ENCODE measurements around the gene CYS1.
"Not testable (repeated sequence)": the region's sequence is repeated elsewhere in the genome, so short reads cannot be mapped to it uniquely, and the experiment has no call there.

CYS1 gene

DNA sequence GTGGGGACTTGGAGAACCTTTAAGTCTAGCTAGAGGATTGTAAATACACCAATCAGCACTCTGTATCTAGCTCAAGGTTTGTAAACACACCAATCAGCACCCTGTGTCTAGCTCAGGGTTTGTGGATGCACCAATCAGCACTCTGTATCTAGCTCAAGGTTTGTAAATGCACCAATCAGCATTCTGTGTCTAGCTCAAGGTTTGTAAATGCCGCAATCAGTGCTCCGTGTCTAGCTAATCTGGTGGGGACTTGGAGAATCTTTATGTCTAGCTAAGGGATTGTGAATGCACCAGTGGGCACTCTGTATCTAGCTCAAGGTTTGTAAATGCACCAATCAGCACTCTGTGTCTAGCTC is 11.7 kb upstream of the CYS1 start:
- not testable (repeated sequence) for DNase-seq

DNA sequence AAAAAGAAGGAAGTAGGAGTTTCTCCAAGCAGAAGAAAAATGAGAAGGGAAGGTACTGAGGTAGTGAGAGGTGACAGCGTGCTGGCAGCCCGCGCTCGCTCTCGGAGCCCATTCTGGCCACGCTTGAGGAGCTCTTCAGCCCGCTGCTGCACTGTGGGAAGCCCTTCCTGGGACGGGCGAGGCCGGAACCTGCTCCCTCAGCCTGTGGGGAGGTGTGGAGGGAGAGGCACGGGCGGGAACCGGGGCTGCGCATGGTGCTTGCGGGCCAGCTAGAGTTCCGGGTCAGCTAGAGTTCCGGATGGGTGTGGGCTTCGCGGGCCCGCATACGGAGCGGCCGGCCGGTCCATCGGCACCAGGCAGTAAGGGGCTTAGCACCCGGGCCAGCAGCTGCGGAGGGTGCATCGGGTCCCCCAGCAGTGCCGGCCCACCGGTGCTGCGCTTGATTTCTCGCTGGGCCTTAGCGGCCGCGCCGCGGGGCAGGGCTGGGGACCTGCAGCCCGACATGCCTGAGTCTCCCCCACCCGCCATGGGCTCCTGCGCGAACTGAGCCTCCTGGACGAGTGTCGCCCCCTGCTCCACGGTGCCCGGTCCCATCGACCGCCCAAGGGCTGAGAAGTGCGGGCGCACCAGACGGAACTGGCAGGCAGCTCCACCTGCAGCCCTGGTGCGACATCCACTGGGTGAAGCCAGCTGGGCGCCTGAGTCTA is 11.1 kb upstream of the CYS1 start:
- DNase-seq: no peak

DNA sequence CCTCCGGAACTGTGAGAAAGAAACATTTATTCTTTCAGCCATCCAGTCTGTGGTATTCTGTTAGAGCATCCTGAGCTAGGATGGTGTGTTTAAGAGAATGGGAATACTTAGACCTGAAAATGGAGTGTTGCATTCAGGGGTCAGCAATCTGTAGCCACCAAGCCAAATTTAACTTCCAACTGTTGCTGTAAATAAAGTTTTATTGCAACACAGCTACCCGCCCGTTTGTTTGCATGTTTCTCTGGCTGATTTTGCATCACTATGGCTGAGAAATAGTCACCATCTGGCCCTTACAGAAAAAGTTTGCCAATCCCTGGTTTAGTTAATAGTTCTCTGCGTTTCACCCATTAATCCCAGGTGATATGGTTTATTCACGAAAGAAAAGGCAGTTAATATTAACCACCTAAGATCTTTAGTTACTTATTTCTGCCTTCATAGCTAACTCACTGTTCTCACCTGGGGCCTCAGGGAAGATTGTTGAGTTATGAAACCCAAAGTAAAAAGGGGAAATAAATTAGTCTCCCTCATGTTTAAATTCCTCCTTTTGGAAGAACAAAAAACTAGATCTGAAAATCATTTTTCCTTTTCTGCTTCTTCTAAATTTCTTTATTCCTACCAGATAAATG is 9.5 kb upstream of the CYS1 start:
- DNase-seq: no peak

DNA sequence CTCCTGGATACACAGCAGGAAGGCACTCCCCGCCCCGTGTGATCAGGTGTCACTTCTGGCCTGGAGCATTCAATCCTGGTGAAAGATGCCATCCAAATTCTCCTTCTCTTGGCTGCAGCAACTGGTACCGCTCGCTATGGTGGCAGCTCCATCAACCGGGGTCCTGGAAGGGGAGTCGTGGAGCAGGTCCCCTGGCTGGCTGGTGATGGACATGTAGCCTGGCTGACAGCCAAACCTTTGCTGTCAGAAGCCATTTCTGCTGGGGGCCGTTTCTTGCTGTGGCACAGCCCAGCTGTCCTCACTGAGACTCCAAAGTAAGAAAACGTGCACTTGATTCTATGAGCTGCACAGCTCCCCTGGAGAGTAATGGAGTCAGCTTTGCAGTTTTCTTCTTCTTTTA is 7.1 kb upstream of the CYS1 start:
- no peak for DNase-seq

DNA sequence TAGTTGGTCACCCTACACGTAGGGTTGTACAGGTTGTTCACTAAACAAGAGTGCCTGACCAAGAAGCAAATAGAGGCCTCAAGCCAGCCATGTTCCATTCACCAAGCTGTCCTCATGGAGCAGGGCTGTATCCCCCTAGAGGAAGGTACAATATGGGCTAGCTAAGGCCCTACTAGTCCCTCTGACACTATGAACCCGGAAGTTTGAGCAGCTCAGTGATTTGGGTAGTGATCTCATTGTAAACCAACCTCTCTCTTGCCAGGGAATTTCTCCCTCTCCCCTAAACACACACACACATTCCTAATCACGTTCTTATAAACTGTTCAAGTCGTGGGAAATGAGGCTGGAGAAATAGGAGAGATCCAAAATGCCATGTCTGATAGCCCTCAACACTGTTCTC is 6.7 kb upstream of the CYS1 start:
- no peak for DNase-seq

DNA sequence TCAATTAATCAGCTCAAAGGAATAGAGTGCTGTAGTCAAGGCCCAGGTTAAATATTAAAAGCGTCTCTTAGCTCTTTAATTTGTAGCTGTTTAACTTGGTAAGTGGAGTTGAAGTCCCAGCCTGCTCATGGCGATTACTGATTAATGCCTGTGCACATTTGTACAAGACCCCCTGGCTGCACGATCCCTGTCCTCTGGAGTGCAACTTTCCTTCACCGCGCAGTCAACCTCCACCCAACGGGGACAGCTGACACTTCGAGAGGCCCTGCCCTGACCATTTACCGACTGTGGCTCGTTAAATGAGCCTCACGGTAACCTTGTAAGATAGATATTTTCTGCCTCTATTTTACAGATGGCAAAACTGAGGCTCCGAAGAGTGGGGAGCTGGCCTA is 5.5 kb upstream of the CYS1 start:
- no peak for DNase-seq

DNA sequence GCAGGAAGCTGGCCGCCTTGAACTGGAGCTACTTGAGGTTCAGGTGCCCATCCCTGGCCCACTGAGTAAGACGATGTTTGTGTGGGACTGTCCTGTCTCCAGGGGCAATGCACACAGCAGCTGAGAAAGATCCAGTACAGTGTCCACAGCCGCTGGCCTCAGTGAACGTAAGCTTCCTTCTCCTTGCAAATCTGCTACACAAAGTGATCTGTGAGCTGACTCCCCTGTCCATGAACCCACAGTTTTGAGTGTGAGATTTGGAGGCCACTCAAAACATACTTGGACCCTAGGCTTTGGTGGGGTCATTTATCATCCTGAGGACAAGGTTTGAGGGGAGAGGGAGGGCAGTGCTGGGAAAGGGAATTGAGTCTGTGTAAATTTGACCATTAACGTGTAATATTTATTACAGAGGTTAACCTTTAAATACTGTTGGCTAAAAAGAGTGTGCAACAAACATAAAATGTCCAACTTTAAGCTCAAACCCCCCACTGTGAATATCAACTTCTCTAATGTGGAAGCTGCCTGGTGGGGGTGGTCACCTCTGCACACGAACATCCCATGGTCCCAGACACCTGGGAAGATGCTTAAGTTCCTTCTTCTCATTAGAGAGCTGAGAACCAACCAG is 4.9 kb upstream of the CYS1 start:
- no peak for DNase-seq

DNA sequence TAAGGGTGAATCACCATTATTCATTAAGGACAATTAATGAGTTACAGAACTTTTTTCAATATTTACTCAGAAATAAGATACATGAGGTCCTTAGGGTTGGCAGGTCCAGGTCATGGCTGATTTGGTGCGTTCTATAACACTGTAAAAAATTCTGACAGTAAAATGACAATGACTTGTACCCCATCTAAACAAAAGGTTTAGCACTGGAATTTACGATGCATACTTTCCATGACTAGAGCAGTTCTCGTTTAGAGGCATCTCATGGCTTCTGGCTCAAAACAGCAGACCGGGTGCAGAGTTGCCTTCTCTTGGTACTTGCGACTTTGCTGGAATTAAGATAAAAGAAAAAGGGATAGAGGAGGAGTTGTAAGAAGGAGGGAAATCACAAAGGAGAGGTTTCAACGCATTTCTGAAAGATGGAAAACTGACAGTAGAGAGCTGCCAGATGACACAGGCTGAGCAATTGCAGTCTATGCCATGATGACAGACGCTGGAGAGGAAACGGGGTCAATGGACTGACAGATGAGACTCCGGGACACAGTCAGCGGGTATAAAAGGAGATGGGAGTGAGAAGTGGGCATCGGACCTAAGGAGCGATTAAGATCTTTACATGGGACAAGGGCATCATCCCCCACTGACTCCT is 4.1 kb upstream of the CYS1 start:
- DNase-seq: peak in 1 of 14 donors; percentile 32

DNA sequence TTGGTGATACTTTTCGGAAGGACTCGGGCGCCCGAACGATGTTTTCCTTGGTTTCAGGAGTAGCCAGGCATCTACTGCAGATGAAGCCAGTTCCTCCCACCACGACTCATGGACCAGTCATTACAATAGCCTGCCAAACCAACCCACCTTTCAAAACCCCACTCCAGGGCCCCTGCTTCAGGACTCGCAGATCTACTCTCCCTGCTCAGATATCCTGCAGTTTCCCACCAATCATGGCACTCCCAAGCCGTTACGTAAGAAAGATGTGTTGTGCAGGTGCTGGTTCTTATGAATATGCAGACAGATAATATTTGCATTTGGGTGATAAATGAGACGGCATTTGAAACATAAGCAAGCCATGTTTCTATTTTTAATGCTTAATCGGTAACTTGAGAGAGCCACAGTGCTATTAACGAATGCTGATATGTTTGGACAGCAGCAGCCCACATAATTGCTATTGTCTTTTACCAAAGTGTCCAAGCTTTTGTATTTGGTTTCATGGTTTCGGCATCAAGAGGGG is 3.5 kb upstream of the CYS1 start:
- DNase-seq: no peak

DNA sequence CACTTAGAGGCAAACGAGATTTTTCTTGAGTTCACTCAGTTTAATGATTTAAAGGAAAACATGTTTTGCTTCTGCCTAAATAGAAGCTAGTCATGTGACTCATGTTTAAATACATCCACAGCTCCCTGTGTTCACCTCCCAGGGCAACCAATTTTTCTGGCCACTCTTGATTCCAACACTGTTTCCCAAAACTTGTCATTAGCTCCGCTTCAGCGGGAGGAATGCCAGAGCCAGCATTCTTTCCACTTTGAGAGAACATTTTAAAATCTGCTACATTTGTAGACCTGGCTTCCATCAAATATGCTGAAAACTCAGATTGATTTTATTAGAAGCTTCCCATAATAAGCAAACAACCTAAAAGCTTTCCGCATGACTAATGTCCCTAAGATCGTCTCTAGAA is 2.8 kb upstream of the CYS1 start:
- DNase-seq: no peak

DNA sequence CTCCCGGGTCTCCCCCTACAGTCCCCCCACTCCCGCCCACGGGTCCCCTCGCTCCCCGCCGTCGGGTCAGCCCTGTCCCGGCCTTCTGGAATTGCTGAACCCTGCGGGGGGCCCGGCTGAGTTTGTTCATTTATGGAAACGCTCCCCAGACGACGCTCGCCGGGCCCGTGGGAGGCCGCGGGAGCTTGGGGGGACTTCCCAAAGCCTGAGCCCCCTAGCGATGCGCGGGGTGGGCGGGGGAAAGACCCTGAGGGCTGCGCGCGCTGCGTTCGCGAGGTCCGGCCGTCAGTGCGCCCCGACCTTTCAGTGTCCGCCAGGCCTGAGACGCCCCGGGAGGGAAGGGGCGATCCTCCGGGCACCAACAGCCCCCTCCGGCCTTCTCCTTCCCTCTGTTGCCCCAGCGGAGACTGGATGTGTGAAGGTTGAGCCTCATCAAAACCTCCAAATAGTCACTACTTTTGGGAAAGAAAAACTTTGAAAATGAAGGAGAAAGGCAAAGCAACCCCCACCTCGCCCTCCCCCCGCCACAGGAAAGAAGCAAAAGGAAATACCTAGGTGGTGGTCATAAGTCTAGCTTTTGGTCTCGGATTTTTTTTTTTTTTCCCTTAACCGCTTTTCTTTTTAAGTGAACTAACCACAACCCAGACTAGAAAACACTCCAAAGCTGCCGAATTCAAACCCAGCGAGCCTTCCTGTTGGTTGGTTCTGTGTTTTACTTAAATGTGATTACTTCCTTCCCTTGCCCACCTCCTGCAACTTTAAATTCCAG is 509 bp upstream of the CYS1 start:
- DNase-seq: peak in 2 of 14 donors; percentile 48 to 54

DNA sequence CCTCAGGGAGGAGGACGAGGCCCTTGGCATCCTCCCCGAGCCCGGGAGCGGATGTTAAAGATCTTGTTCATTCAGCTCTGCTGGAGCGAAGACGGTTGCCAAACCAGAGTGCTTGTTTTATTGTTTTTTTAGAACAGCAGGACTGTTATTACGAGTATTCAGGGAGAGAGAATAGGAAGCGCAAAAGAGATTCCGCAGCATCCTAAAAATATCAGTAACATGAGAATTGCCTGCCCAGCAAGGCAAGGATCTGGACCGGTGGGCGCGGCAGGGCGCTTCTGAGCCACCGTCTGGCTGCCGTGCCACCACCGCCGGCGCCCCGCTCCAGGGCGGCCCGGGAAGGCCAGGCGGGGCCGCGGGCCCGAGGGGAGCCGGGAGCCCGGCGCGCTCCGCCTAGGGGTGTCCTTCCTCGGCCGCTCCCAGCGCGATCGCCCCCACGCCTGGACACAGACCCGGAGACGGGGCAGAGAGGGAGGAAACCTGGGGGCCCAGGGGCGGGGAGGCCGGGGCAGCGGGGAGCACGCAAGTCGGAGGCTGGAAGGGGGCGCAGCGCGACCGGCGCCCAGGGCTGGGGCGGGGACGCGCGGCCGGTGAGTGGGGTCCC is 843 bp downstream of the CYS1 start:
- peak in 5 of 14 donors; percentile 28 to 62 (median 40) for DNase-seq

DNA sequence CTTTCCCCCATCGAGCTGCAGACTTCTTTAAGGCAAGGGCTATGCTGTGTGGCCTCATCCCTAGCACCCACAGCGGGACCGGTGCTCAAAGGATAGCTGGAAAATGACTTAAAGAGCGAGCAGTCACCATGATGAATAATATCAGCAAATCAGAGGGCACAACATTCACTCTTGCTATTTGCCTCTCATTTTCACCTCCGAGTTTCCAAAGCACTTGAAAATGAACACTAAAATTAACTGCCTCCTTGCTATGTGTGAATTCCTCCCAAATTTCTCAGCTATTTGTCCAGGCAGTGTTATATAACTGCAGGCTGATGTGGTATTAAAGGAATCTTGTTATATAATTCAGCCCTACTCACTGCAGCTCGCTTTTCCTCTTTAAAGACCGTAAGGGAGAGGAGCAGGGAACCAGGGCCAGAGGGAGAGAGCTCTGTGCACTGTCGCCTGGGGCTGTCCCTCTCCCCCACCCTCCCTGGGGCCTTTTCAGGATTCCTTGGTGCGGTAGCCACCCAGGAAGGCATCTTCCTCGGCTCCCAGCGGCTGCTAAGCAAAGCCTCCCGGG is 1.4 kb downstream of the CYS1 start:
- DNase-seq: peak in 3 of 14 donors; percentile 25 to 87 (median 40)

DNA sequence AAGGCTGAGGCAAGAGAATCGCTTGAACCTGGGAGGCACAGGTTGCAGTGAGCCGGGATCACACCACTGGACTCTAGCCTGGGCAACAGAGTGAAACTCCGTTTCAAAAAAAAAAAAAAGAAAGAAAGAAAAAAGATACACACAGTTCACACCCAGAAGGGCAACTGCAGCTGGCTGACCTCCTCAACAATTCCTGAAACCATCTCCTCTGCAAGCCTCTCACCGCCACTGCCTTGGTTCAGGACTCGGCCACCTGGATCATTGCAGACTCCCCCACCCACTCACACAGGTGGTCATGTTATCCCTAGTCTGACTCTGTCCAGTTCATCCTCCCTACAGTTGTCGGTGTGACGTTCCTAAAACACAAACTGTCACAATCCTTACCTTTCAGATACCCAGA is 2.2 kb downstream of the CYS1 start:
- DNase-seq: no peak

DNA sequence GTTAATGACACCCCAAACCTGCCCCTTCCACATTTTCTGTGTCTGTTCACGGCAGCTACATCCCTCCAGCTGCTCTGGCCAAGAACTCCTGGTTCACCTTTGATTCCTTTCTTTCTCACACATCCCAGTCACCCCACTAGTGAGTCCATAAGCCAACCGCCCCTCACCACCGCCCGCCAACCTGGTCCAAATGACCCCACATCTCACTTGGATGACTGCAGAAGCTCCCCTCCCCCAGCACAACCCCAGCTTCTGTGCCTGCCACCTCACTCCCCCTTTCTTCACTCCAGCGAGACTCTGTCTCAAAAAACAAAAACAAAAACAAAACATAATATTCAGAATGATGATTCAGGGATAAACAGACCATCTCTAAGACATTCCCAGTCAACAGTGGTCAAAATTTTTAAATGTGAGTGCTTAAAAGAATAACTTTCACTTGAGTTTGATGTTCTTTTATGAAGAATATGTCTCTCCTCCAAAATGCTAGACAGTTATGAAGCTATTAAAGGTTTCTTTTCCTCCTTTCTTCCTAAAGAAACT is 3.2 kb downstream of the CYS1 start:
- DNase-seq: no peak

DNA sequence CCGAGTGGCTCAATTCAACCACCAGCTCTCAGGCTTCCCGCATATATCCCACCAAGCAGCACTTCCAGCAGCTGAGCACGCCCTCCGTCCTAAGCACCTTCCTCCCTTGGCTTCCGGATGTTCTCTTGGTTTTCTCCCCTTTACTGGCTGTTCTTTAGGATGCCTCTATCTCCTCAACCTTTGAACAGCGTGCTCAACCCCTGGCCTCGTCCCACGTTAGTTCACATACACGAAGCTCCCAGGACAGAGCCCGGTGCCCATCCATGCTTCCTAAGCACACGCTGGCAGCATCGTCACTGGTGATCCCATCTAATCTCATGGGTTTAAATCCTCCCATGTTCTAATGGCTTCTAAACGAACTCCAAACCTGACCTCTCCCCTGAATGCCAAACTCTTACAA is 3.7 kb downstream of the CYS1 start:
- no peak for DNase-seq

DNA sequence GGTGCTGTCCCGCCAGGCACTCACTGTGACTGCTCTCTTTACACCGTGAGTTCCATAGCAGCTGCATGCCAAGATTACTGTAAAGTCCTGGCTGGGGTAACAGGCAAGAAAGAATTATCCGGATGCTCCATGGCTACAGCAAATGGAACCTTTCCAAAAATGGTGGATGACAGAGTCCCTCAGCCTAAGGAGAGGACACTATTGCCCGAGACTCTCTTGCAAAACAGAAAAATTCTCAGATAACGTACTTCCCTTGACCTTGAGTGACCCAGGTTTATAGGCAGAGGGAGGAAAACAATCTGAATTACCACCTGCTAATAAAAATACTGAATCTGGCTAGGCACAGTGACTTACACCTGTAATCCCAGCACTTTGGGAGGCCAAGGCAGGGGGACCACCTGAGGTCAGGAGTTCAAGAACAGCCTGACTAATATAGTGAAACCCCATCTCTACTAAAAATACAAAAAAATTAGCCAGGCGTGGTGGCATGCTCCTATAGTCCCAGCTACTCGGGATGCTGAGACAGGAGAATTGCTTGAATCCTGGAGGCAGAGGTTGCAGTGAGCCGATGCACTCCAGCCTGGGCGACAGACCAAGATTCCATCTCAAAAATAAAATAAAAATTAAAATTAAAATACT is 4.5 kb downstream of the CYS1 start:
- no peak for DNase-seq

DNA sequence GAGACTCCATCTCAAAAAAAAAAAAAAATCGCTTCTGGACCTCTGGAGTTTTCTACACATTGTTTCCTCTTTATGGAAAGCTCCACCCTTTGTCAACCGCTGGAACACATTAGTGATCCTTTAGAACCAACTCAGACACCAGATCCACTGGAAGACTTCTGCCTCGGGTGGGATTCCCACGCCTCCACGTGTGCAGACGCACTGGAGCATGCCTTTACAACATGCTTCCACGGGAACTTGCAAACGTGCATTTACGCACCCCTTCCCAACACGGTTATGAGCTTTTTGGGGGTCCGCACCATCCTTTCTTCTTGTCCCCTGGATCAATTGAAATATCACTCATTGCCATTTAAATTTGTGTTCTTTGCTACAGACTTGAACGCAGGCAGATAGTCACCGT is 5.1 kb downstream of the CYS1 start:
- DNase-seq: no peak

DNA sequence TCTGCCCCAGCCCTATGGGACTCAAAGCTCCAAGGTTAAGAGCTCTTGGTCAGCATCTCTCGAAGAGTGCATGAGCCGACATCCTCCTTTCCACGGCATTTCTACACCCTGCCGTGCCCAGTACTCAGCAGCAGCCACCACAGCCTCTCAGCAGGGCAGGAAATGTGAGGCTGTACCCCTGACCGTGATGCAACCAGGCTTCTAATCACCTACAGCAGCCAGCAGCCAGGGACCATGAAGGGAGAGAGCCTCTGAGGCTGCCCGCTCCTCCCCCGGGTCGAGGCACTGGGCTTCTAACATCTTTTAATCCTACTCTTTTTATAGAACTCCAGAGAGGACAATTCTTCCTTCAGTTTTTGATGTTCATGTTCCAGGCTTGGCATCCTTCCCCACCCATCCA is 6.5 kb downstream of the CYS1 start:
- no peak for DNase-seq

DNA sequence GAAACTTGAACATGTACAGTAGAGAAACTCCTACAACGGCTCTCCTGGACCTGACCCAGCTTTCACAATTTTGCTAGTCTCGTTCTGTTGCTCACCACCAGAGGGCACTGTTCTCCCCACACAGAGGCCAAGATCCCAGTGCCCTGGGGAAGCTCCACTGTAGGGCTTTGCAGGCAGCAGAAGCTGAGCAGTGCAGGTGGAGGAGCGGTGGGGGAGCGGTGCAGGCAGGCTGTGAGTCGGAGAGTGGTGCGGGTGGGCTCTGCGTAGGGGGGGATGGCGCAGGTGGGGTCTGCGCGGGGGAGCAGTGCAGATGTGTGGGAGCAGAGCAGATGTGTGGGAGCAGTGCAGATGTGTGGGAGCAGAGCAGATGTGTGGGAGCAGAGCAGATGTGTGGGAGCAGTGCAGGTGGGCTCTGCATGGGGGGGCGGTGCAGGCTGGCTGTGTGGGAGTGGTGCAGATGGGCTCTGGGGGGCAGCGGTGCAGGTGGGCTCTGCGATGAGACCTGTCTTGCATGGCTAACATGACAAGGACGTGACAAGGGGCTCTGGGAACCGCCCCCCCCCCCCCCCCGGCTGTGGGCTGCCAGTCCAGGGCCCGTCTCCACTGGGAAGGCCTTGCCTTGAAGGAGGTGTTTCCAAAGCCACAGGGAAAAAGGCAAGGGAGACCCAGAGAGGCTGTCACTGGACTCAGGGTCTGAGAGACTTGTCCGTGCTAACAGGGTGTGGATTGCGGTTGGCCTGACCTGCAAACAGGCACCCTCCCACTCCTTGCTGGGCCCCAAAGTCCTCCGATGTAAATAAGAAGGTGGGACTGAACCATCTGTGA is 7.3 kb downstream of the CYS1 start:
- DNase-seq: peak in 13 of 14 donors; percentile 29 to 82 (median 55)

Measured in C1 segment of cervical spinal cord (tissue), 14 donors.